RWPE1 (cell line): ENCODE results near the gene ZNF283.

Experiments
- CTCF ChIA-PET: fragments of 350-600 bp; sonication (Branson Sonifier 250); formaldehyde crosslinking; extraction: SDS; loops from one replicate; lab custom pipeline; 2021; lab: Yijun Ruan, JAX
- POLR2A ChIA-PET: fragments of 400-600 bp; formaldehyde crosslinking; extraction: SDS; loops from one replicate; lab custom pipeline; 2020; ENCODE audit warnings: antibody characterized with exemption; ENCODE audit not compliant: low non-redundant PET; lab: Yijun Ruan, JAX
- DNase-seq: peaks from one replicate; pipeline ENCODE4 v3.0.0; 2012; ENCODE audit warnings: low spot score
- H3K27ac ChIP-seq: fragments of 450-650 bp; 2 replicates; pipeline ENCODE4 v1.5.1; 2017
- CTCF ChIP-seq: fragments of 450-650 bp; conservative IDR thresholded peaks from 2 replicates; pipeline ENCODE4 v1.5.1; 2017; ENCODE audit warnings: low read depth, mild to moderate bottlenecking

Gene ZNF283

GRCh38 chr19:43826787-43827754 lies at the start of gene ZNF283:
TSS of gene ZNF283 (plus strand) at chr19:43827321. CDS start at chr19:43833505, 6,184 bp downstream.
- peak; percentile 86 for DNase-seq
- ChIA-PET POLR2A (no interaction called here), CTCF (interaction anchor here (0.9 kb wide), 1 partner anchor 82 kb away, joined by 3 read pairs; no protein-coding TSS in a partner anchor)
- no peak for TF ChIP-seq CTCF
- peak within 1 kb of the TSS; percentile 75 for H3K27ac ChIP-seq

GRCh38 chr19:43778651-43779050 lies 48.5 kb upstream of the ZNF283 start:
- no peak for TF ChIP-seq CTCF
- CTCF ChIA-PET = interaction anchor here (0.6 to 2.0 kb wide), 4 partner anchors 10 to 33 kb away, joined by 3 to 7 read pairs (median 6); partner anchors contain the start of gene SMG9
- POLR2A ChIA-PET = no interaction called here
- peak overlapping the region; percentile 96 for H3K27ac ChIP-seq
- no peak for DNase-seq

- POLR2A ChIA-PET = interaction anchor here (1.0 kb wide), 1 partner anchor 9 kb away, joined by 4 read pairs; no protein-coding TSS in a partner anchor
- no peak for TF ChIP-seq CTCF
- peak overlapping the region; percentile 96 for H3K27ac ChIP-seq
- CTCF ChIA-PET = interaction anchor here (0.6 to 2.0 kb wide), 7 partner anchors 9 to 512 kb away, joined by 3 to 7 read pairs (median 5); partner anchors contain the start of gene SMG9
- no peak for DNase-seq
Measured at GRCh38 chr19:43779147-43779819, 47.8 kb upstream of the ZNF283 start.

- CTCF ChIA-PET = interaction anchor here (0.6 to 1.8 kb wide), 3 partner anchors 34 to 513 kb away, joined by 4 to 7 read pairs (median 5); no protein-coding TSS in a partner anchor
- POLR2A ChIA-PET = interaction anchor here (1.0 kb wide), 2 partner anchors 10 to 27 kb away, joined by 3 to 4 read pairs; no protein-coding TSS in a partner anchor
- peak overlapping the region; percentile 96 for H3K27ac ChIP-seq
- peak; percentile 41 for TF ChIP-seq CTCF
- DNase-seq = no peak
Measured at GRCh38 chr19:43779820-43780219, 47.3 kb upstream of the ZNF283 start.

- CTCF ChIA-PET = interaction anchor here (1.8 kb wide), 1 partner anchor 36 kb away, joined by 7 read pairs; no protein-coding TSS in a partner anchor
- peak within 1 kb of the TSS; percentile 96 for H3K27ac ChIP-seq
- TF ChIP-seq CTCF = no peak
- DNase-seq = peak; percentile 72
- POLR2A ChIA-PET = interaction anchor here (1.0 to 1.2 kb wide), 2 partner anchors 24 to 28 kb away, joined by 3 read pairs; no protein-coding TSS in a partner anchor
Measured at GRCh38 chr19:43780706-43781525, 46.2 kb upstream of the ZNF283 start, which contains the start of gene KCNN4. TSS of gene KCNN4 (minus strand) at chr19:43780973. CDS start at chr19:43780861, 112 bp downstream.
